K562 (cell line): ENCODE results near the gene TIAL1. TPM values are rescaled to one million over a fixed set of nuclear protein-coding genes. Genes with fewer than 3 reads are reported as not detected.

Source experiments
- ATAC-seq: fragments of 200-7000 bp; cut with Tn5 transposase; 3 replicates; pipeline ENCODE4 v1.9.1; 2020; ENCODE audit warnings: moderate library complexity
- BruUV-seq: library from RNA; stranded (reverse); fragments of 400-500 nt; replicated peaks from 2 replicates; lab custom pipeline; 2021; lab: Mats Ljungman, UMichigan
- CTCF ChIA-PET: fragments of 300-600 bp; formaldehyde crosslinking; extraction: SDS; loops from one replicate; lab custom pipeline; 2021; ENCODE audit warnings: low intra/inter-chr PET ratio; lab: Yijun Ruan, JAX
- POLR2A ChIA-PET: fragments of 300-600, 350-650 bp; sonication (Branson Sonifier 250); formaldehyde crosslinking; extraction: SDS; loops from one replicate; lab custom pipeline; 2021; ENCODE audit warnings: antibody characterized with exemption, inconsistent platforms; lab: Yijun Ruan, JAX
- DNase-seq, 4 experiments: peaks; one replicate each; pipeline versions ENCODE4 v3.0.0 to v3.0.0-alpha.2; 2011 to 2018; ENCODE audit warnings: low spot score in 3 of 4, mixed read lengths in 3 of 4; ENCODE audit errors: extremely low read depth in 1 of 4
- FAIRE-seq: peaks from 2 replicates; lab custom pipeline; 2011; peaks lifted over from hg19 to GRCh38; lab: Jason Lieb, UNC
- H2AFZ ChIP-seq: 2 replicates; pipeline ENCODE4 v1.6.0; 2011; ENCODE audit warnings: low read depth, low read length, control low read depth, inconsistent platforms
- H3K27ac ChIP-seq: fragments of 200-600 bp; 3 replicates; pipeline ENCODE4 v1.8.0; 2011; ENCODE audit warnings: low read depth, mild to moderate bottlenecking, control low read depth, inconsistent platforms, low read length, moderate library complexity, mixed read lengths; ENCODE audit errors: extremely low read depth
- H3K27me3 ChIP-seq, 2 experiments: fragments of 300-600 bp in 1 of 2; 2 replicates in 1 of 2; 3 replicates in 1 of 2; pipeline versions ENCODE4 v1.6.0 to v1.8.0; 2011; ENCODE audit warnings: inconsistent platforms in 2 of 2, low read length in 2 of 2, mild to moderate bottlenecking in 1 of 2, mixed read lengths in 1 of 2, moderate library complexity in 1 of 2; ENCODE audit not compliant: control insufficient read depth in 2 of 2, insufficient read depth in 2 of 2
- H3K36me3 ChIP-seq: fragments of 300-600 bp; 3 replicates; pipeline ENCODE4 v1.8.0; 2011; ENCODE audit warnings: mild to moderate bottlenecking, low read length, inconsistent platforms; ENCODE audit not compliant: control insufficient read depth, insufficient read depth
- H3K4me1 ChIP-seq, 2 experiments: fragments of 200-600 bp in 1 of 2; replicated peaks in 1 of 2; 2 replicates in 1 of 2; 3 replicates in 1 of 2; pipeline versions ENCODE4 v1.5.1 to v1.8.0; 2011; ENCODE audit warnings: inconsistent platforms in 2 of 2, low read length in 2 of 2, mild to moderate bottlenecking in 1 of 2, mixed read lengths in 1 of 2, moderate library complexity in 1 of 2; ENCODE audit not compliant: control insufficient read depth in 2 of 2, insufficient read depth in 2 of 2
- H3K4me2 ChIP-seq: 2 replicates; pipeline ENCODE4 v1.6.1; 2011; ENCODE audit warnings: low read length, control low read depth, inconsistent platforms, mixed read lengths; ENCODE audit not compliant: insufficient read depth
- H3K4me3 ChIP-seq: fragments of 200-600 bp; sonication (generic), shearing (Covaris generic); 2 replicates; pipeline ENCODE4 v1.5.1; 2016; ENCODE audit warnings: control low read depth, inconsistent platforms
- H3K79me2 ChIP-seq: fragments of 200-600 bp; 3 replicates; pipeline ENCODE4 v1.8.0; 2011; ENCODE audit warnings: low read length, inconsistent platforms; ENCODE audit not compliant: control insufficient read depth, insufficient read depth
- H3K9ac ChIP-seq, 2 experiments: 2 replicates each; pipeline versions ENCODE4 v1.6.0 to v1.6.1; 2011; ENCODE audit warnings: low read depth in 2 of 2, low read length in 2 of 2, control low read depth in 1 of 2, inconsistent platforms in 1 of 2, mild to moderate bottlenecking in 1 of 2, mixed read lengths in 1 of 2; ENCODE audit not compliant: insufficient read depth in 1 of 2
- H3K9me1 ChIP-seq: one replicate; pipeline ENCODE4 v1.6.0; 2011; ENCODE audit warnings: inconsistent platforms, mild to moderate bottlenecking, low read length, moderate library complexity; ENCODE audit not compliant: control insufficient read depth, insufficient read depth
- H3K9me3 ChIP-seq: replicated peaks from 2 replicates; pipeline ENCODE4 v1.5.1; 2011; ENCODE audit warnings: low read depth, low read length, inconsistent platforms; ENCODE audit not compliant: control insufficient read depth, insufficient read depth
- H4K20me1 ChIP-seq: replicated peaks from 2 replicates; pipeline ENCODE4 v1.6.1; 2011; ENCODE audit warnings: low read length, inconsistent platforms, mixed read lengths; ENCODE audit not compliant: control insufficient read depth, insufficient read depth
- GATA2 ChIP-seq: sonication (generic); formaldehyde crosslinking; IDR thresholded peaks from 2 replicates; pipeline ENCODE4 v1.4.0; 2020; ENCODE audit warnings: mild to moderate bottlenecking, missing genetic modification reagents
- IRF9 ChIP-seq: fragments of 450-650 bp; IDR thresholded peaks from 2 replicates; pipeline ENCODE4 v1.6.1; 2016; ENCODE audit warnings: missing biosample characterization, missing genetic modification characterization
- NFYB ChIP-seq: IDR thresholded peaks from 2 replicates; pipeline ENCODE4 v1.6.1; 2011; ENCODE audit warnings: mild to moderate bottlenecking, moderate library complexity; ENCODE audit not compliant: insufficient read length; ENCODE audit errors: extremely low read depth
- RBM34 ChIP-seq: fragments of 200-400 bp; formaldehyde crosslinking; IDR thresholded peaks from 2 replicates; pipeline ENCODE4 v1.6.1; 2018; ENCODE audit warnings: low read length, borderline replicate concordance; ENCODE audit not compliant: insufficient read depth
- WGBS: fragments of 100-300 bp; shearing (Covaris generic); methylation state at CpG from one replicate; pipeline ENCODE4 v1.1.6; 2016; ENCODE audit warnings: low coverage, mixed read lengths; ENCODE audit not compliant: insufficient coverage; ENCODE audit errors: missing lambda C conversion rate; 5-methylcytosine and 5-hydroxymethylcytosine counted together
- in situ Hi-C: fragments of 300-500 bp; cut with MboI; formaldehyde crosslinking; loops from 4 replicates; pipeline ENCODE4 v1.15.0; 2018; ENCODE audit warnings: inconsistent platforms, mixed read lengths
- intact Hi-C: fragments of 100-400 bp; cut with micrococcal nuclease; formaldehyde crosslinking; loops from 2 replicates; pipeline ENCODE4 v1.14.2; 2022
- polyA plus RNA-seq, 8 experiments: library from polyadenylated mRNA; depleted of rRNA in 4 of 8; stranded (reverse) in 5 of 8; unstranded in 3 of 8; fragments of >200 nt; fragmentation: Nextera tagmentation in 2 of 8; fragmentation: Illumina TruSeq in 1 of 8; extraction: Ambion mirVana in 2 of 8; extraction: Trizol in 1 of 8; gene quantifications; 2 replicates each; pipeline versions ENCODE4 v1.2.1 to v1.2.3, GENCODE V29; 2011 to 2014; ENCODE audit warnings: inconsistent platforms in 1 of 8, missing spikeins in 1 of 8
- total RNA-seq, 7 experiments: library from RNA; depleted of rRNA in 6 of 7; stranded (reverse); fragments of >200 nt in 6 of 7; fragmentation: Illumina TruSeq in 2 of 7; extraction: Trizol in 2 of 7; gene quantifications; 2 replicates each; pipeline versions ENCODE4 v1.2.1 to v1.2.3, GENCODE V29; 2011 to 2021; ENCODE audit warnings: low replicate concordance in 1 of 7
- TF ChIP-seq, protein P1 (sequence below), 3 experiments: IDR thresholded peaks in 2 of 3; conservative IDR thresholded peaks in 1 of 3; 2 replicates each; pipeline ENCODE4 v1.5.1; 2011 to 2012; ENCODE audit warnings: low read length in 3 of 3, mild to moderate bottlenecking in 3 of 3, control low read depth in 2 of 3, improper control_type of control experiment in 1 of 3, inconsistent platforms in 1 of 3, low read depth in 1 of 3, mixed read lengths in 1 of 3, moderate library complexity in 1 of 3; ENCODE audit not compliant: insufficient read depth in 2 of 3

TIAL1 gene
- total and polyA plus RNA-seq, 9 of the 15 experiments (the other 6 are each of a cell fraction or from before 2014, with no cell fraction given): 22.5 to 126 (median 58.2) TPM

GRCh38 chr10:119630300-119630699 lies 33.5 kb upstream of the TIAL1 start (continued):
- TF ChIP-seq RBM34 (no peak), NFYB (no peak), IRF9 (tag) (no peak)

- WGBS: 63% methylated on average over 4 of the region's 6 CpGs
- H3K36me3 ChIP-seq: no peaks in the 10 kb centered on the region; the same call in 2 of the 3 replicates
- H3K27ac ChIP-seq: no peak overlapping the region
- no peak overlapping the region for H3K4me2 ChIP-seq
- no peak for TF ChIP-seq GATA2 (CRISPR knock-in tag)
- TF ChIP-seq, protein P1, sequence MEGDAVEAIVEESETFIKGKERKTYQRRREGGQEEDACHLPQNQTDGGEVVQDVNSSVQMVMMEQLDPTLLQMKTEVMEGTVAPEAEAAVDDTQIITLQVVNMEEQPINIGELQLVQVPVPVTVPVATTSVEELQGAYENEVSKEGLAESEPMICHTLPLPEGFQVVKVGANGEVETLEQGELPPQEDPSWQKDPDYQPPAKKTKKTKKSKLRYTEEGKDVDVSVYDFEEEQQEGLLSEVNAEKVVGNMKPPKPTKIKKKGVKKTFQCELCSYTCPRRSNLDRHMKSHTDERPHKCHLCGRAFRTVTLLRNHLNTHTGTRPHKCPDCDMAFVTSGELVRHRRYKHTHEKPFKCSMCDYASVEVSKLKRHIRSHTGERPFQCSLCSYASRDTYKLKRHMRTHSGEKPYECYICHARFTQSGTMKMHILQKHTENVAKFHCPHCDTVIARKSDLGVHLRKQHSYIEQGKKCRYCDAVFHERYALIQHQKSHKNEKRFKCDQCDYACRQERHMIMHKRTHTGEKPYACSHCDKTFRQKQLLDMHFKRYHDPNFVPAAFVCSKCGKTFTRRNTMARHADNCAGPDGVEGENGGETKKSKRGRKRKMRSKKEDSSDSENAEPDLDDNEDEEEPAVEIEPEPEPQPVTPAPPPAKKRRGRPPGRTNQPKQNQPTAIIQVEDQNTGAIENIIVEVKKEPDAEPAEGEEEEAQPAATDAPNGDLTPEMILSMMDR (IDR thresholded peaks at IDR 0.05 in 2 of 3, conservative IDR thresholded peaks at IDR 0.05 in 1 of 3; ENCODE audit: insufficient read depth in 2 of 3, low read depth in 1 of 3, low read length in 3 of 3): 0 out of 6 replicates have a peak, but pooled peaks of 1 of the 3 experiments have one; percentile 5
- intact Hi-C loops (no loop called here), in situ Hi-C loops (no loop called here)
- H3K79me2 ChIP-seq: no peaks in the 10 kb centered on the region
- H3K9ac ChIP-seq: no peak overlapping the region
- no peaks in the 10 kb centered on the region for H4K20me1 ChIP-seq
- peak; percentile 11 for FAIRE-seq
- ATAC-seq: peak; percentile 50; the same call in 1 of the 3 replicates
- no peak for DNase-seq
- no peak overlapping the region for H3K4me3 ChIP-seq
- H3K27me3 ChIP-seq: no peaks in the 10 kb centered on the region
- CTCF ChIA-PET: no interaction called here
- no TSS peak for BruUV-seq
- H2AFZ ChIP-seq: no peak overlapping the region
- no peaks in the 10 kb centered on the region; a peak in 1 of 5 replicates for H3K4me1 ChIP-seq
- POLR2A ChIA-PET: interaction anchor here (0.8 kb wide), 1 partner anchor 17 kb away, joined by 3 read pairs; no protein-coding TSS in a partner anchor
- no peaks in the 10 kb centered on the region for H3K9me3 ChIP-seq
- H3K9me1 ChIP-seq: no peaks in the 10 kb centered on the region
Observed at GRCh38 chr10:119625570-119626280, 29.0 kb upstream of the TIAL1 start.
